CD1c-positive myeloid dendritic cell (primary cell): ENCODE measurements around the gene IFNGR1.
"Not testable (repeated sequence)": the region's sequence is repeated elsewhere in the genome, so short reads cannot be mapped to it uniquely, and the experiment has no call there.

Source experiments
- DNase-seq: peaks from one replicate; pipeline ENCODE4 v3.0.0-alpha.2; 2016; ENCODE audit errors: extremely low spot score

The IFNGR1 gene

DNA sequence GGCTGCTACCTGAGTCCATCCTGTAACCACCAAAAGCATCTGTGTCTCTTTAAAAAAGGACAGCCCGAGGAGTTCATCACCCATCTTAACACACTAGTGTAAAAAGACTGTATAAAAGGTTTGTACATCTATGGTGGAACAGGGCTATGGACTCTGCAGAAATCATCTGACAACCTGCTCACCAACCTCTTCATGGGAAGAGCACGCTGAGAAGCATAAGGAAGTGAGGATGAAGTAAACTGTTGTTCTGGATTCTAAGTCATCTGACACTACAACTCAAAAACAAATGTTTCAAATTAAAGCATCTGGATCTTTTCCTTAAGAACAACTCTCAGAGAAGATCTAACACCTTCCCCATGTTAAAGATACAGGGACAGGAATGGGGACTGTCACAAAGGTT is 5.4 kb downstream of the IFNGR1 start:
- peak; percentile 29 for DNase-seq

- no peak for DNase-seq
Observed at GRCh38 chr6:137213331-137213740, 5.8 kb downstream of the IFNGR1 start.

DNA sequence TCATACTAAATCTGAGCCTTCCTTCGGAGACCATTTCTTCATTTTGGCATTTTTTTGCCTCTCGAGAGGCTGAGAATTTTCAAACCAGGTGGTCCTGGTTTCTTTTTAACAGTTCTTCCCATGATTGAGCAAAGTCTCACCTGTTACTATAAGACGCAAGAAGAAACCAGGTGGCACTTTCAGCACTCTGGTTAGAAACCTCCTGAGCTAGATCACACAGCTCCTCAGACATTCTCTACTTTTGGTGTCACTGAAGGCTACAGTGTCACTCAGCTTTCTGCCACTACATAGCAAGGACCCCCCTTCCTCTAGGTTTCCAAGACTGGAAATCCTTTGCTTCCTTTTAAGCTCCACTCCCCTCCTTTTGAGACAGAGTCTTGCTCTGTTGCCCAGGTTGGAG is 7.3 kb downstream of the IFNGR1 start:
- DNase-seq = no peak

DNA sequence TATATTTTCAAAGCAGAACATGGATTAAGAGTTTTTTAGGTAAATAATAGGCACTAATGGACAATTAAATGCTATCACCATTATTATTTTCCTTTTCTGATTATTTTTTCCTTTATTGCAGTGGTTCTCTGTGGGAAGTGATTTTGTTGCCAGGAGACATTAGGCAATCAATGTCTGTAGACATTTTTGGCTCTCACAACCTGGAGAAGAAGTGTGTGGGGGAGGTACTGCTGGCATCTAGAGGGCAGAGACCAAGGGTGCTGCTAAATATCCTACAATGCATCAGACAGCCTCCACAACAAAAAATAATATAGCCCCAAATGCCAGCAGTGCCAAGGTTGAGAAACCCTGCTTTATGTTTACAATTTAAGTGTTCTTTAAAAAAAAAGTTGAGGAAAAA is 8.3 kb downstream of the IFNGR1 start:
- DNase-seq = no peak

DNA sequence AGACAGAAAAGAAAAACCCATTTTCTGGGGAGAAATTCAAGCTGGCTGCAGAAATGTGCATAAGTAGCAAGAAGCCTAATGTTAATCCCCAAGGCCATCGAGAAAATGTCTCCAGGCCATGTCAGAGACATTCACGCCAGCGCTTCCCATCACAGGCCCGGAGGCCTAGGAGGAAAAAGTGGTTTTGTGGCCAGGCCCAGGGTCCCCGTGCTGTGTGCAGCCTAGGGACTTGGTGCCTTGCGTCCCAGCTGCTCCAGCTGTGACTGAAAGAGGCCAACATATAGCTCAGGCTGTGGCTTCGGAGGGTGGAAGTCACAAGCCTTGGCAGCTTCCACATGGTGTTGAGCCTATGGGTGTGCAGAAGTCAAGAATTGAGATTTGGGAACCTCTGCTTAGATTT is 10.9 kb downstream of the IFNGR1 start:
- DNase-seq = no peak

DNA sequence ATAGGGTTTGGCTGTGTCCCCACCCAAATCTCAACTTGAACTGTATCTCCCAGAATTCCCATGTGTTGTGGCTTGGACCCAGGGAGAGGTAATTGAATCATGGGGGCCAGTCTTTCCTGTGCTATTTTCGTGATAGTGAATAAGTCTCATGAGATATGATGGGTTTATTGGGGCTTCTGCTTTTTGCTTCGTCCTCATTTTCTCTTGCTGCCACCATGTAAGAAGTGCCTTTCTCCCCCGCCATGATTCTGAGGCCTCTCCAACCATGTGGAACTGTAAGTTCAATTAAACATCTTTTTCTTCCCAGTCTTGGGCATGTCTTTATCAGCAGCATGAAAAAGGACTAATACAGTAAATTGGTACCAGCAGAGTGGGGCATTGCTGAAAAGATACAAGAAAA is 11.7 kb downstream of the IFNGR1 start:
- DNase-seq = not testable (repeated sequence)

GRCh38 chr6:137206577-137206976 is 12.6 kb downstream of the IFNGR1 start:
- DNase-seq = peak; percentile 53

- DNase-seq = no peak
Observed at GRCh38 chr6:137203256-137203655, 15.9 kb downstream of the IFNGR1 start.

- DNase-seq = no peak
Observed at GRCh38 chr6:137202078-137202477, 17.1 kb downstream of the IFNGR1 start.

- DNase-seq = no peak
Observed at GRCh38 chr6:137201006-137201405, 18.2 kb downstream of the IFNGR1 start.

DNA sequence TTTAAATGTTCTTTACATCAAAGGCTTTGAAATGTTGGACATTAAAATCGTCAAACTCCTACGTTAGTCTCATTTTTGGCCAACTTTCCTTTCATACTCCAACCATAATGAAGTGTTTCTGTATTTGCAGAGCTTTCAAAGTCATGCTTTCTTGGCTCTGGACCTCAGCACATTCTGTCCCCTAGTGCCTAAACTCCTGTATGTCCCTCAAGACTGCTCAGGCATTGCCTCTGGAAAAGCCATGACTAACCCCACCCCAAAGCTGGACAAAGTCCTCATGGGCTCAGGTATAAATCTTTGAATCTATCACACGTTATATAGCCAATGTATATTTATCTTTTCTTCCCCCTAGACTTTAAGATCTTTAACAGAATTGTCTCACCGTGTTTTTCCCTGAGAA is 18.9 kb downstream of the IFNGR1 start:
- no peak for DNase-seq

- DNase-seq = no peak
Observed at GRCh38 chr6:137197684-137198645, 21.2 kb downstream of the IFNGR1 start.

DNA sequence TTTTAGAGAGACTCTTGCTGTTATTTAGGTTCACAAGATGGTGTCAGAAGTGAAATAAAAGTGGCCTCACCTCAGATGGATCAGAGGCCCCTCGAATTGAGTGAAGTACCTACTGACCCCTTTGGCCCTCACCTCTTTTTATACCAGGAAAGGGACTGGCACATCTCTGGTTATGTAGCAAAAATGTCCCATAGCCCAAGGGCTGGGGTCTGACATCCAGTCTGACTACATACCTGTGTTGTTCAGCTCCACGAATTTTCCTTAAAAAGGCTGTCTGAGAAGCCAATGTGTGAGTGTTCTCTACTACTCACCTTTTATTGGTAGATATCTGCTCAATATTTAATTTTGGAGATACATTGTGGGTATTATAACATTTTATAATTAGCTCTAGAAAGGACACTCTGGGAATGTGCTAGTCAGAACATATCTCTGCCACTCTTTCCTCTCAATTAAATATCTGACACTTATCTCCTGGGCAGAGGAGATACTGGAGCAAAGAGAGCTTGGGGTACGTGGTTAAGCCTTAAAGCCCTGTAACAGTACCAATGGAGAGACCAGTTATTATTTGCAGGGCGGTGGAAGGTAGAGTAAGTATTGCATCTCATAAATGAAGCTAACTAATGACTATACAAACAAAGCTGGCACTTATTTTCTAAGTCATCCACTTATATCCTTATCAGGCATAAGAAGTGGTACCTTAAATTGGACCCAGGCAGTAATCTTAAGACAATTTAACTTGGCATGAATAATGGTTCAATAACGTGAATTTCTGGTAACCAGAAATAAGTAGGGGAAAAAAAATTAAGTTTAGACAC is 25.7 kb downstream of the IFNGR1 start:
- DNase-seq = no peak

DNA sequence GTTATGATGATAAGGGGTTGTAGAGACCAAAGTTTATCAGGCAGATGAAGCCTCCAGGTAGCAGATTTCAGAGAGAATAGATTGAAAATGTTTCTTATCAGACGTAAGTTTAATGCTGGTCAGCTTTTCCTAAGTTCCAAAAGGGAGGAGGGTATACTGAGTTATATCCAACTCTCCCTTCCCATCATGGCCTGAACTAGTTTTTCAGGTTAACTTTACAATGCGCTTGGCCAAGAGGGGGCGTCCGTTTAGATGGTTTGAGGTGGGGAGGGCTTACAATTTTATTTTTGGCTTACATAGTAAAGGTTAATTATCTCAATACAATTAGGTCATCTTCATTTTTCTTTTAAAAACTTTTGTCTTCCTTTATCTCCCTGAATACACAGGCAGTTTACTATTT is 26.4 kb downstream of the IFNGR1 start:
- DNase-seq = no peak

- DNase-seq = no peak
Observed at GRCh38 chr6:137191670-137192069, 27.5 kb downstream of the IFNGR1 start.

- DNase-seq = no peak
Observed at GRCh38 chr6:137191236-137191635, 27.9 kb downstream of the IFNGR1 start.

DNA sequence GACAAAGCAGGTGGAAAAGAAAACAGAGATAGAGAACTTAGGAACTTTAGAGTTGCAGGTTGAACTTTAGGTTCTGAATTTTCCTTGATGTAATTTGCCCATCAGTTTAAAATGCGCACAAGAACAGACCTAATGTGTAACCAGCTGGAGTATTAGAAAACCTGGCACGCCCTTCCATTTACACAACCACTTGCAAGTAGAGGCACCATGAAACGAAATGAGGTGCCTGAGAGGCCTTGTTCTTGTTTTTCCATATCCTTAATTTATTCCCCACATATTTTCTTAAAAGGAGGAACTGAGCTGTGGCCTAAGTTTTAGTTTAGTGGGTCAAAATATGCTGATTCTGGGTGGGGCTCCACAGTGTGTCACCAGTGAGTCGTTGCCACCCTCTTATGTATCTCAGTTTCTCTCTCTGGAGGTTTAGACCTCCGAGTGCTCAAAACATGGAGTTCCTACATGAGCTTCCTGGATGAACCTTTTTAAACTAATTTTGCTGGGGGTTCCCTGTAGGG is 28.5 kb downstream of the IFNGR1 start:
- DNase-seq = peak; percentile 33

DNA sequence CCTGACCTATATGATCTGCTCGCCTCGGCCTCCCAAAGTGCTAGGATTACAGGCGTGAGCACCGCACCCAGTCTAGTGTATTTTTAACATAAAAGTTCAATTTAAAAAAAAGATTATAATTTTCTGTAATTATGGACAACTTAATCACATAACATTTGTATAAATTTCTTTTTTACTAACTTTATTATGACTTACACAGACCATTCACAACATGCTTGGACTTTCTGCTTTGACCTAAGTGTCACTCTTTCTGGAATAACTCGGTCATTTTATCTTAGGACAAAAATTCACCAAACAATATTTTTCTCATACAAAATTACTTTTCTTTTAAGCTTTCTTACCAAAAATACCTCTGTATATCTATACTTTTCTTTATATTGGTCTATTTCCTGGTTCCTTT is 30.3 kb downstream of the IFNGR1 start:
- DNase-seq = no peak

GRCh38 chr6:137185290-137185689 is 33.9 kb downstream of the IFNGR1 start:
- DNase-seq = no peak

- DNase-seq = no peak
Observed at GRCh38 chr6:137182654-137183073, 36.5 kb downstream of the IFNGR1 start.

- DNase-seq = no peak
Observed at GRCh38 chr6:137181891-137182653, 37.1 kb downstream of the IFNGR1 start.

DNA sequence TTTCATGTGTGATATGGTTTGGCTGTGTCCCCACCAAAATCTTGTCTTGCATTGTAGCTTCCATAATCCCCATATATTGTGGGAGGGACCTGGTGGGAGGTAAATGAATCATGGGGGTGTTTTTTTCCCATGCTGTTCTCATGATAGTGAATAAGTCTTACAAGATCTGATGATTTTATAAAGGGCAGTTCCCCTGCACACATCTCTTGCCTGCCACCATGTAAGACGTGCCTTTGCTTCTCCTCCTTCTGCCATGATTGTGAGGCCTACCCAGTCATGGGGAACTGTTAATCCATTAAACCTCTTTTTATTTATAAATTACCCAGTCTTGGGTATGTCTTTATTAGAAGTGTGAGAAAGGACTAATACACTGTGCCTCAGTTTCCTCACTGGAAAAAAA is 41.6 kb downstream of the IFNGR1 start:
- DNase-seq = no peak
